NCI-H460 (cell line): Measurements from ENCODE around the gene WFDC10A. TPM values are rescaled to one million over a fixed set of nuclear protein-coding genes. Genes with fewer than 3 reads are reported as not detected.
"Not testable (repeated sequence)": the region's sequence is repeated elsewhere in the genome, so short reads cannot be mapped to it uniquely, and the experiment has no call there.

Experiments used
- DNase-seq: peaks from one replicate; pipeline ENCODE4 v3.0.0-alpha.2; 2016; ENCODE audit warnings: low read depth; ENCODE audit errors: extremely low read depth
- polyA plus RNA-seq: library from polyadenylated mRNA; depleted of rRNA; stranded (reverse); fragments of >200 nt; gene quantifications from 2 replicates; pipeline ENCODE4 v1.2.3, GENCODE V29; 2014; cell fraction: nucleus; rRNA removed
- total RNA-seq: library from RNA; depleted of rRNA; stranded (reverse); fragments of >200 nt; shearing (Covaris generic); gene quantifications from 2 replicates; pipeline ENCODE4 v1.2.3, GENCODE V29; 2014; rRNA removed

Gene WFDC10A
- total RNA-seq = not detected in 2 replicates
- polyA plus RNA-seq = not detected in 2 replicates

DNA sequence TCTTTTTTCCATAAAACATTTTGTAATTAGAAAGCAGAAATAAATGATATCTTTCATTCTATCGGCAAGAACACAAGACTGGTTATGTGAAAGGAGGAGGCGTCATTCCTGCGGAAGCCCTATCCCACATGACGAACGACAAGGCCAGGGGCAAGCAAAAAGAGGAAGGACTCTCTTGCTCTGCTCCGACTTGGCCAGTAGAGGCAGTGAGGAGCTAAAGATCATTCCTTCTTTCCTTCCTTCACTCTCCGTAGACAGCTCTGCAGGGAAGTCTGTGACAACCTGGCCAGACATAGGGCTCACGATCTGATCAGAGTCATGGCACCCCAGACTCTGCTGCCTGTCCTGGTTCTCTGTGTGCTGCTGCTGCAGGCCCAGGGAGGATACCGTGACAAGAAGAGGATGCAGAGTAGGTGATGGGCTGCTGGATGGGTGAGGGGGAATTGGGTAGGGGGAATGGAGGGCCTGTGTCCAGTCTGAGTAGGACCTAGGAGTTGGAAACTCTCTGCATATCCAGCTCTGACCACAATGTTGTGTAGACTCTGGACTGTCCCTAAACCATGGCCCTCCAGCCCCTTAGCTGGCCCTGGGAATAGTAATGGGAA, at the start of gene WFDC10A:
Gene WFDC10A (plus strand): TSS at position 244 of the 605 bp plus-strand sequence. CDS start 75 bp downstream, at position 319.
- peak; percentile 68 for DNase-seq

GRCh38 chr20:45581702-45582101, 47.8 kb upstream of the WFDC10A start:
- DNase-seq = no peak

GRCh38 chr20:45583502-45583901, 46.0 kb upstream of the WFDC10A start:
- no peak for DNase-seq

DNA sequence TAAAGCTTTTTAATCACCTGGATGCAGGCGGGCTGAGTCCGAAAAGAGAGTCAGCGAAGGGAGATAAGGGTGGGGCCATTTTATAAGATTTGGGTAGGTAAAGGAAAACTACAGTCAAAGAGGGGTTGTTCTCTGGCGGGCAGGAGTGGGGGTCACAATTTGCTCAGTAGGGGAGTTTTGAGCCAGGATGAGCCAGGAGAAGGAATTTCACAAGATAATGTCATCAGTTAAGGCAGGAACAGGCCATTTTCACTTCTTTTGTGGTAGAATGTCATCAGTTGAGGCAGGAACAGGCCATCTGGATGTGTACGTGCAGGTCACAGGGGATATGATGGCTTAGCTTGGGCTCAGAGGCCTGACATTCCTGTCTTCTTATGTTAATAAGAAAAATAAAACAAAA, 45.2 kb upstream of the WFDC10A start:
- DNase-seq = not testable (repeated sequence)

DNA sequence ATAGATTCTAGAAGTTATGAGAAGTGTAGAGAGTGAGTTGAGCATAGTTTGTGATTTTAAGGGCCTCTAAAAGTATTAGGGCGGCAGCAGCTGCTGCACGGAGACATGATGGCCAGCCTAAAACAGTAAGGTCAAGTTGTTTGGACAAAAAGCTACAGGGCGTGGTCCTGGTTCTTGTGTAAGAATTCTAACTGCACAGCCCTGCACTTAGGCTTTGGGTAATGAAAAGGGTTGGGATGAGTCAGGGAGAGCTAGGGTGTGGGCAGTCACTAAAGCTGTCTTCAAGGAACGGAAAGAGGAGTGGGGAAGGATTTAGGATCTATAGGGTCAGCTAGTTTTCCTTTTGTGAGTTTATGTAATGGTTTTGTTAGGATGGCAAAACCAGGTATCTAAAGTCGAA, 43.6 kb upstream of the WFDC10A start:
- not testable (repeated sequence) for DNase-seq

DNA sequence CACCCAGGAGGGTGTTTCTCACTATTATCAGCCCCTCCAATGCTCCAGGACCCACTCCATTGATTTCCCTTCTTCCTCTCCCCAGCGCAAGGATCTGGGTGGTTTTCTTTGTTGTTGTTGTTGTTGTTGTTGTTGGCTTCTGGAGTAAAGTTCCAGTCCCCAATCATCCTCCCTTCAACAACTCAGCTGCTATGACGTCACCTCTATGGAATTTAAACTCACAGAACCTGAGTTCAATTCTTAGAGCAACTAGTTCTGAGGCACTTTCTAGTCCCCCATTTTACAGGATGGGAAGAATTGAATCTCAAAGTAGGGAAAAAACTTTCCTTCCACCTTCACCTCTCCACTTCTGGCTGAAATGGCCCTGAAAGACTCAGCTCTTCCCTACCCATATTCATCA, 40.7 kb upstream of the WFDC10A start:
- no peak for DNase-seq

GRCh38 chr20:45589725-45590124, 39.8 kb upstream of the WFDC10A start:
- DNase-seq = no peak

DNA sequence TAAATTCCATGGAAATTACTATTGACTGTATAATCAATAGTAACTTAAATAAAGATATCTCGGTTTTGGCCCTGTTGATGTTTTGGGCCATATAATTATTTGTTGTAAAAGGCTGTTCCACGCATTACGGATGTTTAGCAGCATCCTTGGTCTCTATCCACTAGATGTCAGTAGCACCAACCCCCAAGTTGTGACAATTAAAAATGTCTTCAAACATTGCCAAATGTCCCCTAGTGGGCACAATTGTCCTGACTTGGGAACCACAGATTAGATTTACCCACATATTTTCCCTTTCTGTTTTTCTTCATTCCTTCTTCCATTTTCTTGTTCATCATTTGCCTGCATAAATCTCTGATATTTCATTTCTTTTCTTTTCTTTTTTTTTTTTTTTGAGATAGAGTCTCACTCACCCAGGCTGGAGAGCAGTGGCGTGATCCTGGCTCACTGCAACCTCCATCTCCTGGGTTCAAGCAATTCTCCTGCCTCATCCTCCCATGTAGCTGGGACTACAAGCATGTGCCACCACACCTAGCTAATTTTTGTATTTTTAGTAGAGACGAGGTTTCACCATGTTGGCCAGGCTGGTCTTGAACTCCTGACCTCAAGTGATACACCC, 36.9 kb upstream of the WFDC10A start:
- peak; percentile 73 for DNase-seq

GRCh38 chr20:45593498-45593897, 36.0 kb upstream of the WFDC10A start:
- DNase-seq = no peak

- no peak for DNase-seq
These were observed 34.3 kb upstream of the WFDC10A start for GRCh38 chr20:45595235-45595634.

GRCh38 chr20:45607810-45608209, 21.7 kb upstream of the WFDC10A start:
- DNase-seq = no peak

- DNase-seq = no peak
These were observed 18.5 kb upstream of the WFDC10A start for GRCh38 chr20:45611054-45611453.

DNA sequence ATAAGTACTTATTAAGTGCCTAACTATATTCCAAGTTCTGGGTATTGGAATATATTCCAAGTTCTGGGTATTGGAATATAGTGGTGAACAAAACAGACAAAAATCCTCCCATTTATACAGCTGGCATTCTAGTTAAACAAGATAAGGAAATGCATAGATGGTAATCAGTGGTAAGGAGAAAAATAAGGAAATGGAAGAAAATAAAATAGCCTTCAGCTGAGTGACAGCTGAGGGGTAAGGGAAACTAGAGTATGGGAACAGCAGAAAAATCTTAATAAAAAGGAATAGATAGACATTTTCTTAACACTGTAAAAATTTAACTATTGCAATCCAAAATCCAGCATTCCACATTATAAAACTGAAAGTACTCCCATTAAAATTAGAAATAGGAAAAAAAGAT, 17.2 kb upstream of the WFDC10A start:
- DNase-seq = no peak

DNA sequence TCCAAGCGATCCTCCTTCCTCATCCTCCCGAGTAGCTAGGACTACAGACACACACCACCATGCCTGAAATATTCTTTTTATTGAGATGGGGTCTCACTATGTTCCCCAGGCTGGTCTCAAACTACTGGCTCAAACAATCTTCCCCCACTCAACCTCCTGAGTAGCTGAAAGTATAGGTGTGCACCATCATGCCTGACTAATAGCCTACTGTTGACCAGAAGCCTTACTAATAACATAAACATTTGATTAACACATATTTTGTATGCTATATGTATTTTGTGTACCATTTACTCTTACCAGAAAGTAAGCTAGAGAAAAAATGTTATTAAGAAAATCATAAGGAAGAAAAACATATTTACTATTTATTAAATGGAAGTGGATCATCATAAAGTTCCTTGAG, 11.9 kb upstream of the WFDC10A start:
- DNase-seq = no peak

DNA sequence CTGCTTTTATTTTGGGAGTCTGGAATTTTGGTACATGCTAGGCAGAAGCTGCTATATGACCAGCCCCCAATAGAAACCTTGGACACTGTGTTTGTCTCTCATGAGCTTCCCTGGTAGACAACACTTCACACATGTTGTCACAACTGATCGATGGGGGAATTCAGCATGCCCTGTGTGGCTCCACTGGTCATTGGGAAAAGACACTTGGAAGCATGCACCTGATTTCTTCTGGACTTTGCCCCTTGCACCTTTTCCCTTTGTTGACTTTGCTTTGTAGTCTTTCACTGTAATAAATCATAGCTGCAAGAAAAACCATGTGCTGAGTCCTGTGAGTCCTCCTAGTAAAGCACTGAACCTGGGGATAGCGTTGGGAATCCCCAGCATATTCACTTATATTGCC, 7.9 kb upstream of the WFDC10A start:
- no peak for DNase-seq

DNA sequence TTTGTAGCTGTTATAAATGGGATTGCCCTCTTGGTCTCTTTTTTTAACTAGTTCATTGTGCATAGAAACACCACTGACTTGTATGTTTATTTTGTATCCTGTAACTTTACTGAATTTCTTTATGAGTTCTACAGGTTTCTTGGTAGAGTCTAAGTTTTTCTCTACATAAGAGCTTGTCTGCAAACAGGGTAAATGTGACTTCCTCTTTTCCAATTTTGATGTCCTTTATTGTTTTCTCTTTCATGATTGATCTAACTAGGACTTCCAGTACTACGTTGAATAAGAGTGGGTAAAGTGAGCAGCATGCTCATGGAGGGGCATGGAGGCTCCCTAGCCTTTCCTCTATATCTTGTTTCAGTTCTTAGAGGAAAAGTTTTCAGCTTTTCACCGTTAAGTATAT, 3.0 kb upstream of the WFDC10A start:
- DNase-seq = no peak

DNA sequence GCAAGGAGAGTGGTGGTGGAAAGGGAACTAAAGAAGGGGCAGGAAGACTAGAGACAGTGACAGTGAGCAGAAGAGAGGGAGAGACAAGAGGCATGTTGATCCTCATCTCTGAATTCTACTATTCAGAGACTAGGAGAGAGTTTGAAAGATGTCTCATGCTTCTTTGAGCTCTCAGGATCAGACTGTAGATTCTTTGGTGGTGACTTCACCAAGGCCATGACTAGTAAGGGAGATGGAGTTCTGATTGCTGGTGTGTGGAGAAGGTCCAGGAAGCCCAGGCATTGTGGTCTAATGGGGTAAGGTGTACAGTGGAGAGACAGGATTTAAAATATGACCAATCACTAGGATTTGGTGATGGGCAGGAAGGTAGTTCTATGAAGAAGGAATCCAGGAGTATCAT, 832 bp downstream of the WFDC10A start:
- DNase-seq = no peak

GRCh38 chr20:45631184-45631583, 1.6 kb downstream of the WFDC10A start, which contains the start of gene WFDC9:
WFDC9 (minus strand) TSS chr20:45631284; CDS start chr20:45610181, 21,103 bp downstream.
- DNase-seq = no peak

- no peak for DNase-seq
These were observed 7.0 kb downstream of the WFDC10A start for GRCh38 chr20:45636513-45636912.

- DNase-seq = no peak
These were observed 10.1 kb downstream of the WFDC10A start for GRCh38 chr20:45639687-45640086.

- DNase-seq = not testable (repeated sequence)
These were observed 11.5 kb downstream of the WFDC10A start for GRCh38 chr20:45641076-45641475.

DNA sequence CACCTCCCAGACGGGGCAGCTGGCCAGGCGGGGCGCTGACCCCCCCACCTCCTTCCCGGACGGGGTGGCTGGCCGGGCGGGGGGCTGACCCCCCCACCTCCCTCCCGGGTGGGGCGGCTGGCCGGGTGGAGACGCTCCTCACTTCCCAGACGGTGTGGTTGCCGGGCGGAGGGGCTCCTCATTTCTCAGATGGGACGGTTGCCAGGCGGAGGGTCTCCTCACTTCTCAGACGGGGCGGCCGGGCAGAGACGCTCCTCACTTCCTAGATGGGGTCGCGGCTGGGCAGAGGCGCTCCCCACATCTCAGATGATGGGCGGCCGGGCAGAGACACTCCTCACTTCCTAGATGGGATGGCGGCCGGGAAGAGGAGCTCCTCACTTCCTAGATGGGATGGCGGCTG, 16.3 kb downstream of the WFDC10A start:
- not testable (repeated sequence) for DNase-seq
